Astrocyte (in vitro differentiated cells and primary cell): ENCODE results near the gene HDAC1.

Experiments
- EZH2 ChIP-seq: IDR thresholded peaks from 2 replicates; pipeline ENCODE4 v1.6.1; 2012; ENCODE audit warnings: mild to moderate bottlenecking, low read length, inconsistent platforms; ENCODE audit not compliant: insufficient read depth
- TF ChIP-seq, protein P1 (sequence below): IDR thresholded peaks from 2 replicates; pipeline ENCODE4 v1.5.1; 2011; ENCODE audit warnings: low read depth, mild to moderate bottlenecking, inconsistent platforms, low read length, moderate library complexity; ENCODE audit not compliant: insufficient read depth

DNA sequence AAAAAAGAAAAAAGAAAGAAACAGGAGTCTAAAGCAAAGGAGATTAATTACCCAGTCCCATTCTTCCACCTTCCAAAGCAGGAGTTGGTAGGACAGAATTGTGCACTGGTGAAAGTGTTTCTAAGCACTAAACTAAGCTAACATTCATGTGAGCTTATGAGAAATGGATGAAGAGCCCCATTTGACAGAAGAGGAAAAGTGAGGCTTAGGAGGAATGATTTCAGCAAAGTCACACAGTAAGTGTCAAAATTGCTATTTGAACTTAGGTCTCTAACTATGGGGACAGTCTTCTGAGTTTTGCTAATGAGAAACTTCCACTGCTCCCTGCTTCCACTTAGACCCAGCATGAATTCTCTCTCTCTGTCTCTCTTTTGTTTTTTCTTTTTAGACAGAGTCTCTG is 22.1 kb upstream of the HDAC1 start:
- TF ChIP-seq, protein P1, sequence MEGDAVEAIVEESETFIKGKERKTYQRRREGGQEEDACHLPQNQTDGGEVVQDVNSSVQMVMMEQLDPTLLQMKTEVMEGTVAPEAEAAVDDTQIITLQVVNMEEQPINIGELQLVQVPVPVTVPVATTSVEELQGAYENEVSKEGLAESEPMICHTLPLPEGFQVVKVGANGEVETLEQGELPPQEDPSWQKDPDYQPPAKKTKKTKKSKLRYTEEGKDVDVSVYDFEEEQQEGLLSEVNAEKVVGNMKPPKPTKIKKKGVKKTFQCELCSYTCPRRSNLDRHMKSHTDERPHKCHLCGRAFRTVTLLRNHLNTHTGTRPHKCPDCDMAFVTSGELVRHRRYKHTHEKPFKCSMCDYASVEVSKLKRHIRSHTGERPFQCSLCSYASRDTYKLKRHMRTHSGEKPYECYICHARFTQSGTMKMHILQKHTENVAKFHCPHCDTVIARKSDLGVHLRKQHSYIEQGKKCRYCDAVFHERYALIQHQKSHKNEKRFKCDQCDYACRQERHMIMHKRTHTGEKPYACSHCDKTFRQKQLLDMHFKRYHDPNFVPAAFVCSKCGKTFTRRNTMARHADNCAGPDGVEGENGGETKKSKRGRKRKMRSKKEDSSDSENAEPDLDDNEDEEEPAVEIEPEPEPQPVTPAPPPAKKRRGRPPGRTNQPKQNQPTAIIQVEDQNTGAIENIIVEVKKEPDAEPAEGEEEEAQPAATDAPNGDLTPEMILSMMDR, result no peak
- no peak for TF ChIP-seq EZH2
